Ovary (tissue), 3 donors: ENCODE results near the gene SETDB1.

ENCODE experiments used
- POLR2A ChIP-seq: fragments of 450-650 bp; IDR thresholded peaks from one replicate; pipeline ENCODE4 v1.6.1; 2017; ENCODE audit warnings: antibody characterized with exemption, mild to moderate bottlenecking, moderate library complexity
- TF ChIP-seq, protein P1 (sequence below), 3 donors: fragments of 450-650 bp in 2 of 3; fragments of 200-600 bp in 1 of 3; IDR thresholded peaks; one replicate each; pipeline versions ENCODE4 v1.5.1 to v1.8.0; 2016 to 2022; ENCODE audit warnings: antibody characterized with exemption in 3 of 3, mild to moderate bottlenecking in 1 of 3
- donor health status: DM: no; HTN: no; CAD: no.

- TF ChIP-seq, protein P1, sequence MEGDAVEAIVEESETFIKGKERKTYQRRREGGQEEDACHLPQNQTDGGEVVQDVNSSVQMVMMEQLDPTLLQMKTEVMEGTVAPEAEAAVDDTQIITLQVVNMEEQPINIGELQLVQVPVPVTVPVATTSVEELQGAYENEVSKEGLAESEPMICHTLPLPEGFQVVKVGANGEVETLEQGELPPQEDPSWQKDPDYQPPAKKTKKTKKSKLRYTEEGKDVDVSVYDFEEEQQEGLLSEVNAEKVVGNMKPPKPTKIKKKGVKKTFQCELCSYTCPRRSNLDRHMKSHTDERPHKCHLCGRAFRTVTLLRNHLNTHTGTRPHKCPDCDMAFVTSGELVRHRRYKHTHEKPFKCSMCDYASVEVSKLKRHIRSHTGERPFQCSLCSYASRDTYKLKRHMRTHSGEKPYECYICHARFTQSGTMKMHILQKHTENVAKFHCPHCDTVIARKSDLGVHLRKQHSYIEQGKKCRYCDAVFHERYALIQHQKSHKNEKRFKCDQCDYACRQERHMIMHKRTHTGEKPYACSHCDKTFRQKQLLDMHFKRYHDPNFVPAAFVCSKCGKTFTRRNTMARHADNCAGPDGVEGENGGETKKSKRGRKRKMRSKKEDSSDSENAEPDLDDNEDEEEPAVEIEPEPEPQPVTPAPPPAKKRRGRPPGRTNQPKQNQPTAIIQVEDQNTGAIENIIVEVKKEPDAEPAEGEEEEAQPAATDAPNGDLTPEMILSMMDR (IDR thresholded peaks at IDR 0.05) = no peak
- no peak for TF ChIP-seq POLR2A
Observed at GRCh38 chr1:151011154-151011850, 85.1 kb downstream of the SETDB1 start.
